ENCODE results near the gene WNT3. TPM values are rescaled to one million over a fixed set of nuclear protein-coding genes. Genes with fewer than 3 reads are reported as not detected.

WNT3 gene
- total RNA-seq, 1 experiment from 2014 or later = 5.5 TPM

DNA sequence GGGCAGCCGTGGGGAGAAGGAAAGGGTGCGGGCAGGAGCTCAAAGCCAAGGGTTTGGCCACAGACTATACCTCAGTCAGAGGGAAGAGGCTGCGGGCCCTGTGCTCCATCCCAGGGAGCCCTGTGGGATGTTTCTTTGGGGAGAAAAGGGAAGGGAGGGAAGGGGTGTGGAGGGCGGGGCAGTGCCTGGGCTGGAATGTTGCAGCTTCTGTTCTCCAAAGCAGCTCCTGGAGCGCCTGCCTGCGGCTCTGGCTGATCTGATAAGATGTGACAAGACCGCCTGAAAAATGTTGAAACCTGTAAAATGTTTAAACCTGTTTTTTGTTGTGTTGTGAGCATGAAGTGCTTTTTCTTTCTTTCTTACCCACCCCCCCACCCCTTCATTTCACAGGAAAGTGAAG, 32.8 kb downstream of the WNT3 start:
- H3K27me3 ChIP-seq (ENCODE audit: insufficient read depth, low read length) = no peaks in the 10 kb centered on the region
- H3K27ac ChIP-seq (ENCODE audit: low read depth, low read length) = no peak overlapping the region
- DNase-seq (ENCODE audit: low read depth, low spot score) = no peak
- no peak for TF ChIP-seq ZFX (IDR thresholded peaks at IDR 0.05)
- TF ChIP-seq, protein P1, sequence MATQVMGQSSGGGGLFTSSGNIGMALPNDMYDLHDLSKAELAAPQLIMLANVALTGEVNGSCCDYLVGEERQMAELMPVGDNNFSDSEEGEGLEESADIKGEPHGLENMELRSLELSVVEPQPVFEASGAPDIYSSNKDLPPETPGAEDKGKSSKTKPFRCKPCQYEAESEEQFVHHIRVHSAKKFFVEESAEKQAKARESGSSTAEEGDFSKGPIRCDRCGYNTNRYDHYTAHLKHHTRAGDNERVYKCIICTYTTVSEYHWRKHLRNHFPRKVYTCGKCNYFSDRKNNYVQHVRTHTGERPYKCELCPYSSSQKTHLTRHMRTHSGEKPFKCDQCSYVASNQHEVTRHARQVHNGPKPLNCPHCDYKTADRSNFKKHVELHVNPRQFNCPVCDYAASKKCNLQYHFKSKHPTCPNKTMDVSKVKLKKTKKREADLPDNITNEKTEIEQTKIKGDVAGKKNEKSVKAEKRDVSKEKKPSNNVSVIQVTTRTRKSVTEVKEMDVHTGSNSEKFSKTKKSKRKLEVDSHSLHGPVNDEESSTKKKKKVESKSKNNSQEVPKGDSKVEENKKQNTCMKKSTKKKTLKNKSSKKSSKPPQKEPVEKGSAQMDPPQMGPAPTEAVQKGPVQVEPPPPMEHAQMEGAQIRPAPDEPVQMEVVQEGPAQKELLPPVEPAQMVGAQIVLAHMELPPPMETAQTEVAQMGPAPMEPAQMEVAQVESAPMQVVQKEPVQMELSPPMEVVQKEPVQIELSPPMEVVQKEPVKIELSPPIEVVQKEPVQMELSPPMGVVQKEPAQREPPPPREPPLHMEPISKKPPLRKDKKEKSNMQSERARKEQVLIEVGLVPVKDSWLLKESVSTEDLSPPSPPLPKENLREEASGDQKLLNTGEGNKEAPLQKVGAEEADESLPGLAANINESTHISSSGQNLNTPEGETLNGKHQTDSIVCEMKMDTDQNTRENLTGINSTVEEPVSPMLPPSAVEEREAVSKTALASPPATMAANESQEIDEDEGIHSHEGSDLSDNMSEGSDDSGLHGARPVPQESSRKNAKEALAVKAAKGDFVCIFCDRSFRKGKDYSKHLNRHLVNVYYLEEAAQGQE (IDR thresholded peaks at IDR 0.05; ENCODE audit: low read depth) = no peak
- no peak for TF ChIP-seq EZH2 (IDR thresholded peaks at IDR 0.05)
- TF ChIP-seq POLR2A (IDR thresholded peaks at IDR 0.05; ENCODE audit: borderline replicate concordance, extremely low read depth, insufficient read depth, insufficient read length) = no peak
- no peak for TF ChIP-seq CBX3 (IDR thresholded peaks at IDR 0.05; ENCODE audit: low read depth)
- TF ChIP-seq, protein P2, sequence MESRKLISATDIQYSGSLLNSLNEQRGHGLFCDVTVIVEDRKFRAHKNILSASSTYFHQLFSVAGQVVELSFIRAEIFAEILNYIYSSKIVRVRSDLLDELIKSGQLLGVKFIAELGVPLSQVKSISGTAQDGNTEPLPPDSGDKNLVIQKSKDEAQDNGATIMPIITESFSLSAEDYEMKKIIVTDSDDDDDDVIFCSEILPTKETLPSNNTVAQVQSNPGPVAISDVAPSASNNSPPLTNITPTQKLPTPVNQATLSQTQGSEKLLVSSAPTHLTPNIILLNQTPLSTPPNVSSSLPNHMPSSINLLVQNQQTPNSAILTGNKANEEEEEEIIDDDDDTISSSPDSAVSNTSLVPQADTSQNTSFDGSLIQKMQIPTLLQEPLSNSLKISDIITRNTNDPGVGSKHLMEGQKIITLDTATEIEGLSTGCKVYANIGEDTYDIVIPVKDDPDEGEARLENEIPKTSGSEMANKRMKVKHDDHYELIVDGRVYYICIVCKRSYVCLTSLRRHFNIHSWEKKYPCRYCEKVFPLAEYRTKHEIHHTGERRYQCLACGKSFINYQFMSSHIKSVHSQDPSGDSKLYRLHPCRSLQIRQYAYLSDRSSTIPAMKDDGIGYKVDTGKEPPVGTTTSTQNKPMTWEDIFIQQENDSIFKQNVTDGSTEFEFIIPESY (IDR thresholded peaks at IDR 0.05; ENCODE audit: extremely low read depth, insufficient replicate concordance, low read length) = no peak
- H3K36me3 ChIP-seq (ENCODE audit: control insufficient read depth in 1 of 2, insufficient read depth in 2 of 2, low read length in 2 of 2) = no peaks in the 10 kb centered on the region
- H3K9me2 ChIP-seq (ENCODE audit: insufficient read depth) = no peaks in the 10 kb centered on the region
- no peak overlapping the region for H3K9ac ChIP-seq (ENCODE audit: low read length)
- H3K4me3 ChIP-seq (replicated peaks in 1 of 2; ENCODE audit: low read depth in 1 of 2, low read length in 2 of 2) = no peak overlapping the region
- no TSS peak for BruUV-seq (replicated peaks)
- CTCF ChIA-PET = no interaction called here
- peaks cover 0 to 16% of the 10 kb centered on the region in 2 experiments; a peak in 1 of 4 replicates for H3K4me1 ChIP-seq (ENCODE audit: control insufficient read depth in 1 of 2, insufficient read depth in 2 of 2, low read length in 2 of 2)
- RAD21 ChIA-PET (ENCODE audit: low non-redundant PET in 1 of 2, low total read pairs in 2 of 2, uncharacterized antibody in 2 of 2, unreplicated experiment in 2 of 2) = no interaction called here
- peaks cover 3 to 10% of the 10 kb centered on the region in 2 experiments; a peak in 2 of 4 replicates for H3K9me3 ChIP-seq (ENCODE audit: control insufficient read depth in 1 of 2, insufficient read depth in 1 of 2, low read depth in 1 of 2, low read length in 2 of 2)
- ATAC-seq = no peak
- no peak overlapping the region for H3K4me2 ChIP-seq (ENCODE audit: low read length)
- H3K79me2 ChIP-seq (ENCODE audit: insufficient read depth, low read length) = no peaks in the 10 kb centered on the region
- no peak overlapping the region for H2AFZ ChIP-seq (ENCODE audit: low read depth, low read length, poor library complexity, severe bottlenecking)
- POLR2A ChIA-PET = no interaction called here
- no peaks in the 10 kb centered on the region for H4K20me1 ChIP-seq (ENCODE audit: insufficient read depth)
- intact Hi-C loops (cut with micrococcal nuclease) = loop anchor here (2.0 to 10.0 kb wide), 2 partner anchors 15 to 139 kb away; partner anchors contain the start of gene GOSR2

Data from HCT116 (cell line).